AG09309 (cell line): Measurements from ENCODE around the gene SH3PXD2A.

ENCODE experiments used
- DNase-seq: peaks from one replicate; pipeline ENCODE4 v3.0.0-alpha.2; 2010; ENCODE audit warnings: low read depth
- H3K4me3 ChIP-seq: 2 replicates; pipeline ENCODE4 v1.5.1; 2011; ENCODE audit warnings: mild to moderate bottlenecking, low read depth, low read length, moderate library complexity; ENCODE audit not compliant: control insufficient read depth
- TF ChIP-seq, protein P1 (sequence below): IDR thresholded peaks from 2 replicates; pipeline ENCODE4 v1.5.1; 2011; ENCODE audit warnings: mild to moderate bottlenecking, low read depth, low read length, inconsistent platforms; ENCODE audit not compliant: insufficient read depth, control insufficient read depth; ENCODE audit errors: missing control alignments

SH3PXD2A gene

DNA sequence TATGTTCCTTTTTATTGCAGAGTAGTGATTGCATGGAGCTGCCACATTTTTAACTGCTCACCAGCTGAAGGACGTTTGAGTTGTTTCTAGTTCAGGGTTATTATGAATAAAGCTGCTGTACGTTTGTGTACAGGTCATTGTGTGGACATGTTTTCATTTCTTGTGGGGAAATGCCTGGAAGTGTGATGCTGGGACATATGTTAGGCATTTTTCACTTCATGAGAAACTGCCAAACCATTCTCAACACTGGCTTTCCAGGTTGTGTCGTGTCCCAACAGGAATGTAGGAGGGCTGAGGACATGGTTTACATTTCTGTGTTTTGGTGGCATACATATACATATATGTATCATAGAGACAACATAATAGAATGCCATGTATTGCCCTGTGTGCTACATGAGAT is 288.8 kb downstream of the SH3PXD2A start:
- no peak for DNase-seq
- H3K4me3 ChIP-seq, result no peak overlapping the region
- TF ChIP-seq, protein P1, sequence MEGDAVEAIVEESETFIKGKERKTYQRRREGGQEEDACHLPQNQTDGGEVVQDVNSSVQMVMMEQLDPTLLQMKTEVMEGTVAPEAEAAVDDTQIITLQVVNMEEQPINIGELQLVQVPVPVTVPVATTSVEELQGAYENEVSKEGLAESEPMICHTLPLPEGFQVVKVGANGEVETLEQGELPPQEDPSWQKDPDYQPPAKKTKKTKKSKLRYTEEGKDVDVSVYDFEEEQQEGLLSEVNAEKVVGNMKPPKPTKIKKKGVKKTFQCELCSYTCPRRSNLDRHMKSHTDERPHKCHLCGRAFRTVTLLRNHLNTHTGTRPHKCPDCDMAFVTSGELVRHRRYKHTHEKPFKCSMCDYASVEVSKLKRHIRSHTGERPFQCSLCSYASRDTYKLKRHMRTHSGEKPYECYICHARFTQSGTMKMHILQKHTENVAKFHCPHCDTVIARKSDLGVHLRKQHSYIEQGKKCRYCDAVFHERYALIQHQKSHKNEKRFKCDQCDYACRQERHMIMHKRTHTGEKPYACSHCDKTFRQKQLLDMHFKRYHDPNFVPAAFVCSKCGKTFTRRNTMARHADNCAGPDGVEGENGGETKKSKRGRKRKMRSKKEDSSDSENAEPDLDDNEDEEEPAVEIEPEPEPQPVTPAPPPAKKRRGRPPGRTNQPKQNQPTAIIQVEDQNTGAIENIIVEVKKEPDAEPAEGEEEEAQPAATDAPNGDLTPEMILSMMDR, result no peak

DNA sequence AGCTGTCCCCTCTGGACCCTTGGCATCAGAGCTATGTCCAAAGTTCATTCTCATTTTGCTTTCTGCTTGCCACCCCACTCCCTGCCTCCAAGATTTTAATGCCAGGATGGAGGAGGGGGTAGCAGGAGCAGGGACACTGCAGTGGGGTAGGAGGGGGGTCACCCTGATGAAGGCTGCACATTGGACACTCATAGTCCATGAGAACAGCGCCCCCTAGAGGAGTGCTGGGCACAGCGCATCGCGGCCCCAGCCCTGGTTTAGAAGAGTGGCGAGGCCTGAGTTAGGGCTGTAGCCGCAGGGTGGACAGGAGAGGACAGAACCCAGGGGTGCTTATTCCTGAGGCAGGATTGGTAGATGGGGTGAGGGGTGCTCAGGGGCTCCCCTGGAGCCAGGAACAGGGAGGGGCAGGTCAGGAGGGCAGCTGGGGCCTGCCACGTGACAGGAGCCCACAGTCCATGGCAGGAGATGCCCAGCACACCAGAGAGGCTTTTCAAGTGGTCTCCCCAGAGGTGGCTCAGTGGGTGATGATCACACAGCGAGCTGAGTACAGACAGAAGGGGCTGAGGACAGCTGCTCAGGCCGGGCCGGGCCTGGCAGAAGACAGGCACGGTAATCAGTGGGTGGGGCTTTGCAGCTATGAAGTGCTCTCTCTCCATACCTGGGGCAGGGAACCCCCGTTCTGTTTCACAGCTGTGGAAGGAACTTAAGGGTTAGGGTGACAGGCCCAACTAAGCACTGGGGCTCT is 290.4 kb downstream of the SH3PXD2A start:
- TF ChIP-seq, protein P1, result peak; percentile 59
- no peak overlapping the region for H3K4me3 ChIP-seq
- DNase-seq, result no peak

- no peak overlapping the region for H3K4me3 ChIP-seq
- TF ChIP-seq, protein P1, result no peak
- no peak for DNase-seq
Observed at GRCh38 chr10:103564116-103564501, 291.3 kb downstream of the SH3PXD2A start.

GRCh38 chr10:103563231-103564115 is 291.9 kb downstream of the SH3PXD2A start:
- TF ChIP-seq, protein P1, result no peak
- no peak for DNase-seq
- no peak overlapping the region for H3K4me3 ChIP-seq

DNA sequence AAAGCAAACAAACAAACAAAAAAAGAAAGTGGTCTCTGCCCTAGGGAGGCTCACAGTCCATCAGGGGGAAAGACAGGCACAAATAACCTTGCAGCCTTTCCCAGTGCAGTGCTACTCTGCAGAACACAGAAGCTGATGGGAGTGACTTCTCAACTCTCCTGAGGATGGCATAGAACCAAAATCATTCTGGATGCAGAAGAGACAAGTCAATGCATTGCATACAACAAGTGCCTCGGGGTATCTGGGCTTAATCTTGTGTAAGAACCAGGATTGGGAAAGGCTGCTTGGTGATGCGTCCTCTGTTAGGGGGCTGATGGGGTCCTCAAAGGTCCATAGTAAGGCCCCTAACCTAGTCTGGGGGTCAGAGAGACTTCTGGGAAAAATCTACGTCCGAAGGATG is 293.0 kb downstream of the SH3PXD2A start:
- no peak for DNase-seq
- H3K4me3 ChIP-seq, result no peak overlapping the region
- TF ChIP-seq, protein P1, result no peak

DNA sequence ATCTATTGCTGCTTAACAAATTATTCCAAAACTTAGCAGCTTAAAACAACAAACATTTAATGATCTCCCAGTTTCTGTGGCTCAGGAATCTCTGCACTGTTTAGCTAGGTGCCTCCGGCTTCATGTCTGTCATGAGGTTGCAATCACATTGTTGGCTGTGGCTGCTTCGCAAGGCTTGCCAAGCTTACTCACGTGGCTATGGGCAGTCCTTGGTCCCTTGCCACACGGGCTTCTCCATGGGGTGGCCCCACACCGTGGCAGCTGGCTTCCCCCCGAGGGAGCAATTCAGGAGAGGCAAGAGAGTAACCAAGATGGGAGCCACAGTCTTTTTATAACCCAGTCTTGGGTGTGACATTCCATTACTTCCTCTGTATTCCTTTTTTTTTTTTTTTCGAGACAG is 294.5 kb downstream of the SH3PXD2A start:
- H3K4me3 ChIP-seq, result no peak overlapping the region
- TF ChIP-seq, protein P1, result no peak
- no peak for DNase-seq
